Fibroblast of lung (primary cell): ENCODE measurements around the gene CHD8. TPM values are rescaled to one million over a fixed set of nuclear protein-coding genes. Genes with fewer than 3 reads are reported as not detected.

Source experiments
- DNase-seq, 2 donors: peaks; one replicate each; pipeline versions ENCODE4 v3.0.0 to v3.0.0-alpha.2; 2010; ENCODE audit warnings: low read depth in 2 of 2
- H2AFZ ChIP-seq: 2 replicates; pipeline ENCODE4 v1.5.1; 2012; ENCODE audit warnings: low read length, control low read depth, inconsistent platforms
- H3K27ac ChIP-seq: 2 replicates; pipeline ENCODE4 v1.5.1; 2011; ENCODE audit warnings: low read length, control low read depth; ENCODE audit not compliant: insufficient read depth
- H3K27me3 ChIP-seq: 2 replicates; pipeline ENCODE4 v1.5.1; 2011; ENCODE audit warnings: mild to moderate bottlenecking, low read length; ENCODE audit not compliant: control insufficient read depth, insufficient read depth
- H3K36me3 ChIP-seq: 2 replicates; pipeline ENCODE4 v1.5.1; 2011; ENCODE audit warnings: low read length; ENCODE audit not compliant: control insufficient read depth, insufficient read depth
- H3K4me1 ChIP-seq: 2 replicates; pipeline ENCODE4 v1.5.1; 2011; ENCODE audit warnings: low read length; ENCODE audit not compliant: control insufficient read depth, insufficient read depth; ENCODE audit errors: extremely low read depth
- H3K4me2 ChIP-seq: 2 replicates; pipeline ENCODE4 v1.5.1; 2011; ENCODE audit warnings: low read length, control low read depth; ENCODE audit not compliant: insufficient read depth; ENCODE audit errors: extremely low read depth
- H3K4me3 ChIP-seq, 4 experiments: fragments of 200-600 bp in 1 of 4; sonication (generic) in 1 of 4; replicated peaks in 1 of 4; 2 replicates each; pipeline ENCODE4 v1.5.1; 2011 to 2016; ENCODE audit warnings: low read length in 4 of 4, low read depth in 3 of 4, mild to moderate bottlenecking in 3 of 4, control low read depth in 2 of 4, inconsistent platforms in 1 of 4, mixed read lengths in 1 of 4; ENCODE audit not compliant: insufficient read depth in 1 of 4; ENCODE audit errors: control extremely low read depth in 1 of 4
- H3K79me2 ChIP-seq: 2 replicates; pipeline ENCODE4 v1.5.1; 2012; ENCODE audit warnings: mild to moderate bottlenecking, low read length, inconsistent platforms; ENCODE audit not compliant: control insufficient read depth, insufficient read depth
- H3K9ac ChIP-seq: 2 replicates; pipeline ENCODE4 v1.5.1; 2011; ENCODE audit warnings: mild to moderate bottlenecking, low read length, control low read depth; ENCODE audit not compliant: insufficient read depth
- H3K9me3 ChIP-seq: 2 replicates; pipeline ENCODE4 v1.5.1; 2012; ENCODE audit warnings: low read depth, low read length; ENCODE audit not compliant: control insufficient read depth, insufficient read depth
- H4K20me1 ChIP-seq: 2 replicates; pipeline ENCODE4 v1.5.1; 2011; ENCODE audit warnings: low read length; ENCODE audit not compliant: control insufficient read depth, insufficient read depth; ENCODE audit errors: extremely low read depth
- EZH2 ChIP-seq: IDR thresholded peaks from 2 replicates; pipeline ENCODE4 v1.5.1; 2012; ENCODE audit warnings: low read length, control low read depth, mild to moderate bottlenecking; ENCODE audit errors: missing control alignments
- polyA plus RNA-seq, 2 donors: library from polyadenylated mRNA; depleted of rRNA in 1 of 2; stranded (reverse) in 1 of 2; unstranded in 1 of 2; fragments of >200 nt; gene quantifications; 2 replicates each; pipeline ENCODE4 v1.2.1, GENCODE V29; 2011 to 2012; ENCODE audit warnings: missing spikeins in 1 of 2
- total RNA-seq: library from RNA; depleted of rRNA; stranded (reverse); fragments of >200 nt; gene quantifications from 2 replicates; pipeline ENCODE4 v1.2.1, GENCODE V29; 2014
- TF ChIP-seq, protein P1 (sequence below), 2 donors: IDR thresholded peaks in 1 of 2; conservative IDR thresholded peaks in 1 of 2; 1 replicate in 1 of 2; 2 replicates in 1 of 2; pipeline ENCODE4 v1.5.1; 2011 to 2012; ENCODE audit warnings: low read length in 2 of 2, control low read depth in 1 of 2, inconsistent platforms in 1 of 2, low read depth in 1 of 2, mild to moderate bottlenecking in 1 of 2

Gene CHD8
- total and polyA plus RNA-seq, 2 donors (not counting 1 experiment from before 2014, with no cell fraction given), result 11.1 to 56.3 TPM

GRCh38 chr14:21367582-21368144 lies 88.3 kb downstream of the CHD8 start:
- Histone ChIP-seq H3K79me2 (no peaks in the 10 kb centered on the region), H3K4me1 (no peaks in the 10 kb centered on the region), H3K9me3 (no peaks in the 10 kb centered on the region), H3K4me2 (no peak overlapping the region), H4K20me1 (no peaks in the 10 kb centered on the region), H3K4me3 (no peak overlapping the region), H3K36me3 (peaks cover 20% of the 10 kb centered on the region), H3K27me3 (no peaks in the 10 kb centered on the region), H2AFZ (no peak overlapping the region), H3K9ac (no peak overlapping the region), H3K27ac (no peak overlapping the region)
- no peak for TF ChIP-seq EZH2
- TF ChIP-seq, protein P1, sequence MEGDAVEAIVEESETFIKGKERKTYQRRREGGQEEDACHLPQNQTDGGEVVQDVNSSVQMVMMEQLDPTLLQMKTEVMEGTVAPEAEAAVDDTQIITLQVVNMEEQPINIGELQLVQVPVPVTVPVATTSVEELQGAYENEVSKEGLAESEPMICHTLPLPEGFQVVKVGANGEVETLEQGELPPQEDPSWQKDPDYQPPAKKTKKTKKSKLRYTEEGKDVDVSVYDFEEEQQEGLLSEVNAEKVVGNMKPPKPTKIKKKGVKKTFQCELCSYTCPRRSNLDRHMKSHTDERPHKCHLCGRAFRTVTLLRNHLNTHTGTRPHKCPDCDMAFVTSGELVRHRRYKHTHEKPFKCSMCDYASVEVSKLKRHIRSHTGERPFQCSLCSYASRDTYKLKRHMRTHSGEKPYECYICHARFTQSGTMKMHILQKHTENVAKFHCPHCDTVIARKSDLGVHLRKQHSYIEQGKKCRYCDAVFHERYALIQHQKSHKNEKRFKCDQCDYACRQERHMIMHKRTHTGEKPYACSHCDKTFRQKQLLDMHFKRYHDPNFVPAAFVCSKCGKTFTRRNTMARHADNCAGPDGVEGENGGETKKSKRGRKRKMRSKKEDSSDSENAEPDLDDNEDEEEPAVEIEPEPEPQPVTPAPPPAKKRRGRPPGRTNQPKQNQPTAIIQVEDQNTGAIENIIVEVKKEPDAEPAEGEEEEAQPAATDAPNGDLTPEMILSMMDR (conservative IDR thresholded peaks at IDR 0.05 in 1 of 2, IDR thresholded peaks at IDR 0.05 in 1 of 2; ENCODE audit: low read depth in 1 of 2, low read length in 2 of 2), result no peak
- no peak for DNase-seq

GRCh38 chr14:21356511-21356910 lies 99.4 kb downstream of the CHD8 start:
- Histone ChIP-seq H3K36me3 (peaks cover 19% of the 10 kb centered on the region), H3K4me3 (no peak overlapping the region), H3K9ac (no peak overlapping the region), H4K20me1 (no peaks in the 10 kb centered on the region), H3K4me1 (no peaks in the 10 kb centered on the region), H2AFZ (no peak overlapping the region), H3K27me3 (no peaks in the 10 kb centered on the region), H3K9me3 (no peaks in the 10 kb centered on the region), H3K27ac (no peak overlapping the region), H3K4me2 (no peak overlapping the region), H3K79me2 (no peaks in the 10 kb centered on the region)
- DNase-seq, result no peak
- no peak for TF ChIP-seq EZH2
- TF ChIP-seq, protein P1 (conservative IDR thresholded peaks at IDR 0.05 in 1 of 2, IDR thresholded peaks at IDR 0.05 in 1 of 2; ENCODE audit: low read depth in 1 of 2, low read length in 2 of 2), result no peak

DNA sequence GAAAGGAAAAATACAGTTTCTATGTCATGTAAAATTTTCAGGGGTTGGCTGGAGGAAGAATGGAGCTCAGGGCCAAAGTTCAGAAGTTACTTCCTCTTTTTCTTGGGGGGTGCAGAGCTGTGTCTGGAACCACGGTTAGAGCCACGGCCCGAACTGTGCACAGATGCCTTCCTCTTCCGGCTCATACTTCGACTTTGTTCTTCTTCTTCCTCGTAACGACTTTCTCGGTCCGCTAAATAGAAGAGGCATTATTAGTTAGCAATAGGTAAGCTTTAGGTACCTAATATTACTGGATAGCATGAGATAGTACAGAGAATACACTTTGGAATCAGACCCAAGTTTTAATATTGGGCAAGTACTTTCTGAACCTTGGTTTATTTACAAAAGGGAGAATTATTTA lies 103.3 kb downstream of the CHD8 start:
- DNase-seq, result no peak
- no peaks in the 10 kb centered on the region for H3K9me3 ChIP-seq
- H2AFZ ChIP-seq, result no peak overlapping the region
- no peaks in the 10 kb centered on the region for H3K27me3 ChIP-seq
- H3K36me3 ChIP-seq, result peaks cover 8% of the 10 kb centered on the region
- H4K20me1 ChIP-seq, result no peaks in the 10 kb centered on the region
- no peak overlapping the region for H3K4me3 ChIP-seq
- H3K4me1 ChIP-seq, result no peaks in the 10 kb centered on the region
- TF ChIP-seq, protein P1 (conservative IDR thresholded peaks at IDR 0.05 in 1 of 2, IDR thresholded peaks at IDR 0.05 in 1 of 2; ENCODE audit: low read depth in 1 of 2, low read length in 2 of 2), result no peak
- no peak for TF ChIP-seq EZH2
- no peaks in the 10 kb centered on the region for H3K79me2 ChIP-seq
- no peak overlapping the region for H3K27ac ChIP-seq
- H3K9ac ChIP-seq, result no peak overlapping the region
- H3K4me2 ChIP-seq, result no peak overlapping the region
